ENCODE results near the gene CEND1. TPM values are rescaled to one million over a fixed set of nuclear protein-coding genes. Genes with fewer than 3 reads are reported as not detected.

Gene CEND1
- total and polyA plus RNA-seq, 2 of the 13 experiments (the other 11 are each of a cell fraction or from before 2014, with no cell fraction given) = not detected

DNA sequence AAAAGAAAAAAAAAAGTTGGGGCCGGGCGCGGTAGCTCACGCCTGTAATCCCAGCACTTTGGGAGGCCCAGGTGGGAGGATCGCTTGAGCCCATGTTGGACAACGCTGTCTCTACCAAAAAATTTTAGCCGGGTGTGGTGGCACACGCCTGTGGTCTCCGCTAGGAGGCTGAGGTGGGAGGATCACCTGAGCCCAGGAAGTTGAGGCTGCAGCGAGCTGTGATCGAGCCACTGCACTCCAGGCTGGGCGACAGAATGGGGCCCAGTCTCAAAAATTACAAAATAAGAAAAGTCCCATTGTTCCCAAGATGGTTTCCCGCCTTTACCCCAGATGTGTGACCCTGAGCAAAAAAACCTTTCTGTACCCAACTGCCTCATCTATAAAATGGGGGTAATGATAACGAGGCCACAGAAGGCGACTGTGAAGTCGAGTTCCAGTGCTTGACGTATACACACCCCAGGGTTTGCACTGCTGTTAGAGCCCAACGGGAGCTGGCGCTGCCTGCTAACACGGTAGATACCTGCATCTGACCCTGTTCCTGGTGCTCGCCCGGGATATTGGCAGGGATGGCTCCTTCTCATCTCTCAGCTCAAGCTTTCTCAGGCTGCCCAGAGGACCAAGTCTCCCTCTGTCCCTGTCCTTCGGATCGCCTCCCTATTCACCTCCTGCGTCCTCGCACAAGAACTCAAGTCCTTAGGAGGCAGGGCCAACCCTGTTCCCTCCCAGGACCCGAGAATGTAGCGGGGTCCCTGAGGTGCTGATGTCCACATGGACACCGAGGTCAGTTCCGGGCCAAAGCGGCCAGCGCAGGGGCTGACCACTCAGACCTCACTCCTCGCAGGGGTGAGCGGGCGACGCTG is 18.8 kb upstream of the CEND1 start (continued):
- TF ChIP-seq, protein P1, sequence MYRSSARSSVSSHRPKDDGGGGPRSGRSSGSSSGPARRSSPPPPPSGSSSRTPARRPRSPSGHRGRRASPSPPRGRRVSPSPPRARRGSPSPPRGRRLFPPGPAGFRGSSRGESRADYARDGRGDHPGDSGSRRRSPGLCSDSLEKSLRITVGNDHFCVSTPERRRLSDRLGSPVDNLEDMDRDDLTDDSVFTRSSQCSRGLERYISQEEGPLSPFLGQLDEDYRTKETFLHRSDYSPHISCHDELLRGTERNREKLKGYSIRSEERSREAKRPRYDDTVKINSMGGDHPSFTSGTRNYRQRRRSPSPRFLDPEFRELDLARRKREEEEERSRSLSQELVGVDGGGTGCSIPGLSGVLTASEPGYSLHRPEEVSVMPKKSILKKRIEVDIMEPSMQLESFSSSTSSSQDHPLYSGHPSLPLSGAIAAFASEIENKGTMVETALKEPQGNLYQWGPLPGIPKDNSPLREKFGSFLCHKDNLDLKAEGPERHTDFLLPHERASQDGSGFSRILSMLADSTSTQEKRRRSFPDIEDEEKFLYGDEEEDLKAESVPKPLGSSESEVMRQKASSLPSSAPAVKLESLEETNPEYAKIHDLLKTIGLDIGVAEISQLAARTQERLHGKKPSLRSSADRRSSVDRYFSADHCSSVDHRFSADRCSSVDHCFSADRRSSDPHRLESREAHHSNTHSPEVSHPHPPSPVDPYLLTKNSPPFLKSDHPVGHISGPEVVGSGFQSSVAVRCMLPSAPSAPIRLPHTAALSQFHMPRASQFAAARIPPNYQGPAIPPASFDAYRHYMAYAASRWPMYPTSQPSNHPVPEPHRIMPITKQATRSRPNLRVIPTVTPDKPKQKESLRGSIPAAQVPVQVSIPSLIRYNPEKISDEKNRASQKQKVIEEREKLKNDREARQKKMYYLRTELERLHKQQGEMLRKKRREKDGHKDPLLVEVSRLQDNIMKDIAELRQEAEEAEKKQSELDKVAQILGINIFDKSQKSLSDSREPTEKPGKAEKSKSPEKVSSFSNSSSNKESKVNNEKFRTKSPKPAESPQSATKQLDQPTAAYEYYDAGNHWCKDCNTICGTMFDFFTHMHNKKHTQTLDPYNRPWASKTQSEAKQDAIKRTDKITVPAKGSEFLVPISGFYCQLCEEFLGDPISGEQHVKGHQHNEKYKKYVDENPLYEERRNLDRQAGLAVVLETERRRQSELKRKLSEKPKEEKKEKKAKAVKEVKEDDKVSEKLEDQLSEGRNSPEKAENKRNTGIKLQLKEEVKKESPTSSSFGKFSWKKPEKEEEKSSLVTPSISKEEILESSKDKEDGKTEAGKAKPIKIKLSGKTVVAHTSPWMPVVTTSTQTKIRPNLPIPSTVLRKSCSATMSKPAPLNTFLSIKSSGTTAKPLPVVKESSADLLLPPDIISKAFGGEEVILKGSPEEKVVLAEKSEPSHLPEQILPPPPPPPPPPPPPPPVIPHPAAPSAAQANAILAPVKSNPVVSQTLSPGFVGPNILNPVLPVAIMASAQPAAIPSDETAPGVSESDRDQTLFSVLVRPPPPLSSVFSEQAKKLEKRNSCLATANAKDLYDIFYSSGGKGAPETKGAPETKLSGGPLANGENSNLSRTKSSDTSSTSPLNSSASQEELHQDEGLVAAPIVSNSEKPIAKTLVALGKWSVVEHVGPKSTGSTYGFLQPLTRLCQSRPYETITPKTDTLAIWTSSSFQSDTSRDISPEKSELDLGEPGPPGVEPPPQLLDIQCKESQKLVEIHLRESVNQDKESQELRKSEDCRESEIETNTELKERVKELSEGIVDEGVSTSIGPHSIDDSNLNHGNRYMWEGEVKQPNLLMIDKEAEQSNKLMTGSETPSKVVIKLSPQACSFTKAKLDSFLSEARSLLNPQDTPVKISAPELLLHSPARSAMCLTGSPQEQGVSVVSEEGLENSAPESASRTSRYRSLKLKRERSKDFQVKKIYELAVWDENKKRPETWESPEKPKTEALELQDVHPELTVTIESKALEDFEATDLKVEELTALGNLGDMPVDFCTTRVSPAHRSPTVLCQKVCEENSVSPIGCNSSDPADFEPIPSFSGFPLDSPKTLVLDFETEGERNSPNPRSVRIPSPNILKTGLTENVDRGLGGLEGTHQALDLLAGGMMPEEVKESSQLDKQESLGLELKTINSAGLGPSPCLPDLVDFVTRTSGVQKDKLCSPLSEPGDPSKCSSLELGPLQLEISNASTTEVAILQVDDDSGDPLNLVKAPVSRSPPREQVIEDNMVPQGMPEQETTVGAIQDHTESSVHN (CRISPR knock-in tag; IDR thresholded peaks at IDR 0.05) = no peak; the same call in 1 of the 2 replicates
- TF ChIP-seq, protein P2, sequence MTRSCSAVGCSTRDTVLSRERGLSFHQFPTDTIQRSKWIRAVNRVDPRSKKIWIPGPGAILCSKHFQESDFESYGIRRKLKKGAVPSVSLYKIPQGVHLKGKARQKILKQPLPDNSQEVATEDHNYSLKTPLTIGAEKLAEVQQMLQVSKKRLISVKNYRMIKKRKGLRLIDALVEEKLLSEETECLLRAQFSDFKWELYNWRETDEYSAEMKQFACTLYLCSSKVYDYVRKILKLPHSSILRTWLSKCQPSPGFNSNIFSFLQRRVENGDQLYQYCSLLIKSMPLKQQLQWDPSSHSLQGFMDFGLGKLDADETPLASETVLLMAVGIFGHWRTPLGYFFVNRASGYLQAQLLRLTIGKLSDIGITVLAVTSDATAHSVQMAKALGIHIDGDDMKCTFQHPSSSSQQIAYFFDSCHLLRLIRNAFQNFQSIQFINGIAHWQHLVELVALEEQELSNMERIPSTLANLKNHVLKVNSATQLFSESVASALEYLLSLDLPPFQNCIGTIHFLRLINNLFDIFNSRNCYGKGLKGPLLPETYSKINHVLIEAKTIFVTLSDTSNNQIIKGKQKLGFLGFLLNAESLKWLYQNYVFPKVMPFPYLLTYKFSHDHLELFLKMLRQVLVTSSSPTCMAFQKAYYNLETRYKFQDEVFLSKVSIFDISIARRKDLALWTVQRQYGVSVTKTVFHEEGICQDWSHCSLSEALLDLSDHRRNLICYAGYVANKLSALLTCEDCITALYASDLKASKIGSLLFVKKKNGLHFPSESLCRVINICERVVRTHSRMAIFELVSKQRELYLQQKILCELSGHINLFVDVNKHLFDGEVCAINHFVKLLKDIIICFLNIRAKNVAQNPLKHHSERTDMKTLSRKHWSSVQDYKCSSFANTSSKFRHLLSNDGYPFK (CRISPR knock-in tag; IDR thresholded peaks at IDR 0.05; ENCODE audit: borderline replicate concordance) = no peak
- no peak for TF ChIP-seq EZH2 (conservative IDR thresholded peaks at IDR 0.05; ENCODE audit: low read depth, low read length)
- TF ChIP-seq, protein P3, sequence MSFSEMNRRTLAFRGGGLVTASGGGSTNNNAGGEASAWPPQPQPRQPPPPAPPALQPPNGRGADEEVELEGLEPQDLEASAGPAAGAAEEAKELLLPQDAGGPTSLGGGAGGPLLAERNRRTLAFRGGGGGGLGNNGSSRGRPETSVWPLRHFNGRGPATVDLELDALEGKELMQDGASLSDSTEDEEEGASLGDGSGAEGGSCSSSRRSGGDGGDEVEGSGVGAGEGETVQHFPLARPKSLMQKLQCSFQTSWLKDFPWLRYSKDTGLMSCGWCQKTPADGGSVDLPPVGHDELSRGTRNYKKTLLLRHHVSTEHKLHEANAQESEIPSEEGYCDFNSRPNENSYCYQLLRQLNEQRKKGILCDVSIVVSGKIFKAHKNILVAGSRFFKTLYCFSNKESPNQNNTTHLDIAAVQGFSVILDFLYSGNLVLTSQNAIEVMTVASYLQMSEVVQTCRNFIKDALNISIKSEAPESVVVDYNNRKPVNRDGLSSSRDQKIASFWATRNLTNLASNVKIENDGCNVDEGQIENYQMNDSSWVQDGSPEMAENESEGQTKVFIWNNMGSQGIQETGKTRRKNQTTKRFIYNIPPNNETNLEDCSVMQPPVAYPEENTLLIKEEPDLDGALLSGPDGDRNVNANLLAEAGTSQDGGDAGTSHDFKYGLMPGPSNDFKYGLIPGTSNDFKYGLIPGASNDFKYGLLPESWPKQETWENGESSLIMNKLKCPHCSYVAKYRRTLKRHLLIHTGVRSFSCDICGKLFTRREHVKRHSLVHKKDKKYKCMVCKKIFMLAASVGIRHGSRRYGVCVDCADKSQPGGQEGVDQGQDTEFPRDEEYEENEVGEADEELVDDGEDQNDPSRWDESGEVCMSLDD (CRISPR knock-in tag; IDR thresholded peaks at IDR 0.05; ENCODE audit: borderline replicate concordance) = 0 out of 2 replicates have a peak, but pooled peaks have one; percentile 12
- TF ChIP-seq, protein P4, sequence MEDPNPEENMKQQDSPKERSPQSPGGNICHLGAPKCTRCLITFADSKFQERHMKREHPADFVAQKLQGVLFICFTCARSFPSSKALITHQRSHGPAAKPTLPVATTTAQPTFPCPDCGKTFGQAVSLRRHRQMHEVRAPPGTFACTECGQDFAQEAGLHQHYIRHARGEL (CRISPR knock-in tag; IDR thresholded peaks at IDR 0.05) = no peak
- TF ChIP-seq, protein P5, sequence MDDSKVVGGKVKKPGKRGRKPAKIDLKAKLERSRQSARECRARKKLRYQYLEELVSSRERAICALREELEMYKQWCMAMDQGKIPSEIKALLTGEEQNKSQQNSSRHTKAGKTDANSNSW (CRISPR knock-in tag; IDR thresholded peaks at IDR 0.05; ENCODE audit: borderline replicate concordance) = peak; percentile 3; the same call in 1 of the 2 replicates
- no peak for TF ChIP-seq ZNF101 (CRISPR knock-in tag; IDR thresholded peaks at IDR 0.05; ENCODE audit: borderline replicate concordance, low read depth)
- TF ChIP-seq, protein P6, sequence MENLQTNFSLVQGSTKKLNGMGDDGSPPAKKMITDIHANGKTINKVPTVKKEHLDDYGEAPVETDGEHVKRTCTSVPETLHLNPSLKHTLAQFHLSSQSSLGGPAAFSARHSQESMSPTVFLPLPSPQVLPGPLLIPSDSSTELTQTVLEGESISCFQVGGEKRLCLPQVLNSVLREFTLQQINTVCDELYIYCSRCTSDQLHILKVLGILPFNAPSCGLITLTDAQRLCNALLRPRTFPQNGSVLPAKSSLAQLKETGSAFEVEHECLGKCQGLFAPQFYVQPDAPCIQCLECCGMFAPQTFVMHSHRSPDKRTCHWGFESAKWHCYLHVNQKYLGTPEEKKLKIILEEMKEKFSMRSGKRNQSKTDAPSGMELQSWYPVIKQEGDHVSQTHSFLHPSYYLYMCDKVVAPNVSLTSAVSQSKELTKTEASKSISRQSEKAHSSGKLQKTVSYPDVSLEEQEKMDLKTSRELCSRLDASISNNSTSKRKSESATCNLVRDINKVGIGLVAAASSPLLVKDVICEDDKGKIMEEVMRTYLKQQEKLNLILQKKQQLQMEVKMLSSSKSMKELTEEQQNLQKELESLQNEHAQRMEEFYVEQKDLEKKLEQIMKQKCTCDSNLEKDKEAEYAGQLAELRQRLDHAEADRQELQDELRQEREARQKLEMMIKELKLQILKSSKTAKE (CRISPR knock-in tag; IDR thresholded peaks at IDR 0.05; ENCODE audit: borderline replicate concordance) = no peak
- TF ChIP-seq ATM (IDR thresholded peaks at IDR 0.05; ENCODE audit: borderline replicate concordance) = no peak

All from HepG2 (cell line).